Testis (tissue), 3 donors: Measurements from ENCODE around the gene MRPL10. TPM values are rescaled to one million over a fixed set of nuclear protein-coding genes. Genes with fewer than 3 reads are reported as not detected.

Experiments used
- DNase-seq: peaks from one replicate; pipeline ENCODE4 v3.0.0-alpha.2; 2019
- H3K27ac ChIP-seq, 2 donors: fragments of 200-600 bp; sonication (generic); one replicate each; pipeline ENCODE4 v1.5.1; 2019
- H3K27me3 ChIP-seq: fragments of 200-600 bp; sonication (generic); one replicate; pipeline ENCODE4 v1.5.1; 2019
- H3K36me3 ChIP-seq: fragments of 200-600 bp; sonication (generic); one replicate; pipeline ENCODE4 v1.5.1; 2017; ENCODE audit warnings: low read depth; ENCODE audit errors: missing control alignments
- H3K4me1 ChIP-seq: fragments of 200-600 bp; sonication (generic); one replicate; pipeline ENCODE4 v1.5.1; 2019
- H3K4me3 ChIP-seq, 2 donors: fragments of 200-600 bp; sonication (generic); one replicate each; pipeline ENCODE4 v1.5.1; 2017 to 2019
- H3K9me3 ChIP-seq: fragments of 200-600 bp; sonication (generic); one replicate; pipeline ENCODE4 v1.5.1; 2017
- POLR2A ChIP-seq: fragments of 450-650 bp; IDR thresholded peaks from one replicate; pipeline ENCODE4 v1.6.1; 2017; ENCODE audit warnings: antibody characterized with exemption, mild to moderate bottlenecking, moderate library complexity
- WGBS, 2 donors: methylation state at CpG; one replicate each; pipeline ENCODE4 v1.1.5; 2018; 5-methylcytosine and 5-hydroxymethylcytosine counted together
- intact Hi-C: fragments of 100-400 bp; cut with DNase I; formaldehyde crosslinking; loops from one replicate; pipeline ENCODE4 v1.15.1; 2023; ENCODE audit warnings: low total_unique reads
- polyA plus RNA-seq: library from polyadenylated mRNA; stranded (reverse); fragments of 350-450 nt; fragmentation: Illumina TruSeq; extraction: RNeasy Lipid Tissue Mini Kit (QIAGEN cat#74804); gene quantifications from one replicate; pipeline ENCODE4 v1.2.3, GENCODE V29; 2014; ENCODE audit warnings: low read depth, low replicate concordance; ENCODE audit not compliant: insufficient read depth
- total RNA-seq, 2 donors: library from RNA; depleted of rRNA; stranded (reverse); fragments of >200 nt; gene quantifications; one replicate each; pipeline ENCODE4 v1.2.3, GENCODE V29; 2016
- TF ChIP-seq, protein P1 (sequence below), 3 experiments: fragments of 450-650 bp in 2 of 3; fragments of 200-600 bp in 1 of 3; sonication (generic) in 1 of 3; IDR thresholded peaks; one replicate each; pipeline ENCODE4 v1.5.1; 2016 to 2019; ENCODE audit warnings: antibody characterized with exemption in 3 of 3, mild to moderate bottlenecking in 2 of 3, moderate library complexity in 1 of 3

The MRPL10 gene
- total and polyA plus RNA-seq, 3 donors from 2014 or later, result 47.1 to 51.5 (median 47.4) TPM

DNA sequence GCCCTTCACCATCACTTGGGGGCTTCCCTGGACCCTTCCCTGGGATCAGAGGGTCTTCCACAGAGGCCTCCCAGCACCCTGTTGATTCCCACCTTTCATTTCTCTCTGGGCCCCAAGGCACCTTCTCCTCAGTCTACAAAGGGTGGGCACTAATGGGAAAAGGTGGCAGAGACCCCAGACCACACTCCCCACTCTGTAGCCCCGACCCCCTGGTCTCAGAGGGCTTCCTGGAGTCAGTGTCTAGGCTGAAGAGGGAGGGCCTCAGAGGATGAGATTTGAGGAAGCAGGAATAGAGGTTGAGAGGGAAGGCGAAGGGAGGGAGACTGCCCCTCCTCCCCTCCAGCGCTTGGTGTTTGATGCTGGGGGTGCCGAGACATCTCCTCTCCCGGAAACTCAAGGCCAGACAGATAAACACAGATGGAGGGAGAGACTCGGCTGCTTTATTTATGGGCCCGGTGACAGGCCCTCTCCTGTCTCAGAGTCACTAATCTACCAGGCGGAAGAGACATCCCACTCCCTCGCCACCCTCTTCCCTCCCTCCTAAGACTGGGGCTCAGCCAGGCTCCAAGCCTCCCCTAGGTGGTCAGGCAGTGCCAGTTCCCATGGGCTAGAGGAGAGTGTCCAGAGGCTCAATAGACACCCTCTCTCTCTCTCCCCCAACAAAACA lies 46.2 kb upstream of the MRPL10 start:
- WGBS, 2 donors, result 40 to 78% methylated on average over 9 of the region's 9 CpGs

DNA sequence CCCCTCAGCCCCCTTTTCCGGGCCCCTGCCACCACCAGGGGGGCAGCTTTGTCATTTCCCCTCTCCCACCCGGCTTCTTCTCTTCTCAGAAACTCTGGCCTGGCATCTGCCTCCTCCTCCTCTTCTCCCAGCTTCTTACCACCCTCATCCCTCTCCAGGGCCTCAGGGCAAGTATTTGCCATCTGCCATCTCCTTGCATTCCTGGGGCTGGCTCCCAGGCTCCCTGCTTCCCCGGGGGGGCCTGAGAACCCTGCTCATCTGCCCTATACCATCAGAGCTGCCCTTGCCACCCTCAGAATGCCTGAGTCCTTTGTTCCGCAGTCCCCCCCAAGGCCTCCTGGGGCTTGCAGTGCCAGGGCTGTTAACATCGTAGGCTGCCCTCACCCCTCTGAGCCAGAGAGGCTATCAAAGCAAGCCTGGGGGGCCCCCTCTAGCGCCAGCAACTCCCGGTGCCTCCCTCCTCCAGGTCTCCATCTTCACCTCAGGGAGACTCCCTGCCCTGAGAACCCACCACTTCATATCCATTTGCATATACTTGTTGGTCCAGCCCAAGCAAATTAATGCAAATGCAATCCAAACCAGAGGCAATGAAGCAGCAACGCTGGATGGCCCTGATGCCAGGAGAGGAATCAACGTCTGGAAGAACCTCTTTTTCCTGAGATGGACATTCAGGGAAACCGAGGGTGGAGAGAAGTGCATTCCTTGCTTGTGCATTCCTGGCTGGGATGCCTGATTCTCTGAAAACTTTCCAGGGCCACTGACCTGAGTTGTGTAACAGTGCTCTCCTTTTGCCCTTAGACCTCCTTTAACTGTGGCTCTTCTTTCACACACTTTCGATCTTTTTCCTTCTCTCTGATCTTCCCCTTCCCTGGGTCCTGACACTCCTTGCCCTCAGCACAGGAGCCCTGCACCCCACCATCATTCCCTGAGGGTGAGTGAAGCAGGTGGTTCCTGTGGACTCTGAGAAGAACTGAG lies 44.0 kb upstream of the MRPL10 start:
- Histone ChIP-seq H3K27me3 (no peaks in the 10 kb centered on the region), H3K9me3 (no peaks in the 10 kb centered on the region), H3K27ac (no peak overlapping the region), H3K4me3 (no peak overlapping the region), H3K4me1 (peaks cover 7% of the 10 kb centered on the region), H3K36me3 (no peaks in the 10 kb centered on the region)
- no peak for DNase-seq
- 57 to 77% methylated on average over 11 of the region's 11 CpGs for WGBS, 2 donors
- intact Hi-C loops, result no loop called here
- TF ChIP-seq, protein P1, sequence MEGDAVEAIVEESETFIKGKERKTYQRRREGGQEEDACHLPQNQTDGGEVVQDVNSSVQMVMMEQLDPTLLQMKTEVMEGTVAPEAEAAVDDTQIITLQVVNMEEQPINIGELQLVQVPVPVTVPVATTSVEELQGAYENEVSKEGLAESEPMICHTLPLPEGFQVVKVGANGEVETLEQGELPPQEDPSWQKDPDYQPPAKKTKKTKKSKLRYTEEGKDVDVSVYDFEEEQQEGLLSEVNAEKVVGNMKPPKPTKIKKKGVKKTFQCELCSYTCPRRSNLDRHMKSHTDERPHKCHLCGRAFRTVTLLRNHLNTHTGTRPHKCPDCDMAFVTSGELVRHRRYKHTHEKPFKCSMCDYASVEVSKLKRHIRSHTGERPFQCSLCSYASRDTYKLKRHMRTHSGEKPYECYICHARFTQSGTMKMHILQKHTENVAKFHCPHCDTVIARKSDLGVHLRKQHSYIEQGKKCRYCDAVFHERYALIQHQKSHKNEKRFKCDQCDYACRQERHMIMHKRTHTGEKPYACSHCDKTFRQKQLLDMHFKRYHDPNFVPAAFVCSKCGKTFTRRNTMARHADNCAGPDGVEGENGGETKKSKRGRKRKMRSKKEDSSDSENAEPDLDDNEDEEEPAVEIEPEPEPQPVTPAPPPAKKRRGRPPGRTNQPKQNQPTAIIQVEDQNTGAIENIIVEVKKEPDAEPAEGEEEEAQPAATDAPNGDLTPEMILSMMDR (IDR thresholded peaks at IDR 0.05), result no peak
- TF ChIP-seq POLR2A, result no peak

More for the DNA sequence above, 46.2 kb upstream of the MRPL10 start:
- H3K27ac ChIP-seq, result no peak overlapping the region
- H3K9me3 ChIP-seq, result no peaks in the 10 kb centered on the region
- no peaks in the 10 kb centered on the region for H3K36me3 ChIP-seq
- no peak overlapping the region for H3K4me3 ChIP-seq
- intact Hi-C loops, result no loop called here
- DNase-seq, result no peak
- H3K4me1 ChIP-seq, result peaks cover 2% of the 10 kb centered on the region
- no peaks in the 10 kb centered on the region for H3K27me3 ChIP-seq
- TF ChIP-seq, protein P1 (IDR thresholded peaks at IDR 0.05), result no peak
- no peak for TF ChIP-seq POLR2A

DNA sequence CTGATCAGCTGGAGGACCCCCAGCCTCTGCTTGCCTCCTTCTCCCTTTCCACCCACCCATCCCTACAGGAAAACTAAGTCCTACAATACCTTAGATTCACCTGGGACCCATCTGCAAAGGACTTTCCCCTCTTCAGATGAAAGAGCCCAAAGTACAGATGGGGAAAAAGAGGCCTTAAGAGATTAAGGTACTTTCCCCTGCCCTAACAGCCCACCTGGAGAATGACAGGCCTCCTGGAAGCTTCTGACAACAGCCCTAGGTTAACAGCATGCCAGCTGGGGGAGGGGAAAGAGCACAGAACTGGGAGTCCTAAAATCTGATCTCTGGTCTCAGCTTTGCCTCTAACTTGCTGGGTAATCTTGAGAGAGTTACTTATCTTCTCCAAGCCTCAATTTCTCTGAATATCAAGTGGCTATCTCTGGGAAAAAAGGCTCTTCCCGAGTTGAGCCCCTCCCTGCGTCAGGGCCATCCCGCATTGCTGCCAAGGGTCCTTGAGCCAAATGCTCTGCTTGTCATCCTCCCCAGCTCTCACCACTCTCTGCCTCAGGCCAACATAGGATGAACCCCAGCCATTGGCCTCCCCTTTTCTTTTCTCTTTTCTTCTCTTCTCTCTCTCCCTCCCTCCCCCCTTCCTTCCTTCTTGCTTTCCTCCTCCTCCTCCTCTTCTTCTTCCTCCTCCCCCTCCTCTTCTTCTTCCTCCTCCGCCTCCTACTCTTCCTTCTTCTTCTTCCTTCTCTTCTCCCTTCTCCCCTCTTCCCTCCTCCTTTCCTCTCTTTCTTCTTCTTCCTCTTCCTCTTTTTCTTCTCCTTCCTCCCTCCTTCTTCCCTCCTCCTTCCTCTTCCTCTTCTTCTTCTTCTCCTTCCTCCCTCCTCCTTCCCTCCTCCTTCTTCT lies 42.1 kb upstream of the MRPL10 start:
- TF ChIP-seq POLR2A, result no peak
- 62 to 64% methylated on average over 4 of the region's 4 CpGs for WGBS, 2 donors
- no peaks in the 10 kb centered on the region for H3K27me3 ChIP-seq
- intact Hi-C loops, result no loop called here
- H3K27ac ChIP-seq, result no peak overlapping the region
- H3K9me3 ChIP-seq, result no peaks in the 10 kb centered on the region
- H3K4me3 ChIP-seq, result no peak overlapping the region
- no peaks in the 10 kb centered on the region for H3K36me3 ChIP-seq
- peaks cover 7% of the 10 kb centered on the region for H3K4me1 ChIP-seq
- no peak for DNase-seq

DNA sequence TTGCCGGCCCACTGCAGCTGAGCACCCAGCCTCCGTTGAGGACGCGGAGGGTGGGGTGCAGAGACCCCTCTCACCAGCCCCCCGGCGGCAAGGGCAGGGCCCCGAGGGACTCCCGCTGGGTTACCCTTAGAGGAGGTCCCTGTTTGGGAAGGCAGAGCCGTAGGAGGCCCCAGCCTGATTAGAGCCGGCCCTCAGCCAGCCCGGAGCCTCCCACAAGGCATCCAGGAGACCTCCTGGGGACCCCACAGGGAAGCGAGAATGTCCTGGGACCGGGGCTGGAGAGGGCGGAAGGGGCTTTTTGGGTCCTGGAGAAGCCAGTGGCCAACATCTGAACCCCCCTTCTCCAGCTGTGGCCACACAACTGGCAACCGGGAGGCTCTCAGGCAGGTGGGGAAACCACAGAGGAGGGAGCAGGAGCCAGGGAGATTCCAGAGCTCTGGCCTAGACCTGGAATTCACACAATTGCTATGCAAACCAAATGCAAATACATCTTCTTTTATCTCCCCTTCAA lies 41.4 kb upstream of the MRPL10 start:
- Histone ChIP-seq H3K27ac (no peak overlapping the region), H3K4me3 (peak overlapping the region in 1 of 2 donors; percentile 36), H3K4me1 (peaks cover 7% of the 10 kb centered on the region), H3K27me3 (no peaks in the 10 kb centered on the region), H3K9me3 (no peaks in the 10 kb centered on the region), H3K36me3 (no peaks in the 10 kb centered on the region)
- TF ChIP-seq, protein P1 (IDR thresholded peaks at IDR 0.05), result no peak
- TF ChIP-seq POLR2A, result no peak
- no peak for DNase-seq
- WGBS, 2 donors, result 17 to 22% methylated on average over 1 to 15 of the region's 15 CpGs
- intact Hi-C loops, result no loop called here
